SK-N-SH treated with all-trans-retinoic acid at 6 μM for 48 hours (cell line): ENCODE data around the gene SCAP.

ENCODE experiments used
- ARNTL ChIP-seq: fragments of 450-650 bp; formaldehyde crosslinking; IDR thresholded peaks from 2 replicates; pipeline ENCODE4 v1.5.0; 2020; ENCODE audit warnings: low read depth, mild to moderate bottlenecking, moderate library complexity, borderline replicate concordance
- ISL1 ChIP-seq: fragments of 250-450 bp; sonication (Bioruptor Pico); IDR thresholded peaks from 2 replicates; pipeline ENCODE4 v2.1.2; 2022; ENCODE audit warnings: mild to moderate bottlenecking, moderate library complexity
- RARB ChIP-seq: fragments of 250-450 bp; sonication (Bioruptor Pico); IDR thresholded peaks from 2 replicates; pipeline ENCODE4 v1.8.0; 2021; ENCODE audit warnings: mild to moderate bottlenecking, moderate library complexity
- ZFP30 ChIP-seq: fragments of 450-650 bp; formaldehyde crosslinking; IDR thresholded peaks from 2 replicates; pipeline ENCODE4 v1.5.0; 2022; ENCODE audit warnings: mild to moderate bottlenecking, moderate library complexity
- ZNF70 ChIP-seq: fragments of 450-650 bp; formaldehyde crosslinking; IDR thresholded peaks from 2 replicates; pipeline ENCODE4 v1.5.0; 2020; ENCODE audit warnings: mild to moderate bottlenecking, moderate library complexity

GRCh38 chr3:47407896-47408838 lies 67.6 kb downstream of the SCAP start:
- TF ChIP-seq ARNTL (CRISPR knock-in tag) (no peak), RARB (CRISPR knock-in tag) (no peak), ZNF70 (CRISPR knock-in tag) (no peak), ZFP30 (no peak), ISL1 (CRISPR knock-in tag) (no peak)
